ENCODE data around the gene USP53. TPM values are rescaled to one million over a fixed set of nuclear protein-coding genes. Genes with fewer than 3 reads are reported as not detected.
A peak's percentile ranks its signal among the peaks of the same experiment; 100 is the strongest.

USP53 gene
- total RNA-seq, 1 donor from 2014 or later, result 19.8 TPM

- no peak overlapping the region for H3K27ac Mint-ChIP-seq
- peak; percentile 68 for TF ChIP-seq CTCF (IDR thresholded peaks at IDR 0.05; ENCODE audit: unreplicated experiment)
- no peaks in the 10 kb centered on the region for H3K36me3 Mint-ChIP-seq (ENCODE audit: insufficient read depth)
- no peak for DNase-seq (ENCODE audit: low spot score, unreplicated experiment)
- H3K4me1 Mint-ChIP-seq (ENCODE audit: low read depth), result peaks cover 12% of the 10 kb centered on the region
- no peak overlapping the region for H3K4me3 Mint-ChIP-seq (ENCODE audit: low read depth)
- H3K9me3 Mint-ChIP-seq (ENCODE audit: low read depth), result no peaks in the 10 kb centered on the region
- H3K27me3 Mint-ChIP-seq, result no peaks in the 10 kb centered on the region
Observed at GRCh38 chr4:119286377-119287002, 74.0 kb downstream of the USP53 start.

- no peak for TF ChIP-seq CTCF (IDR thresholded peaks at IDR 0.05; ENCODE audit: unreplicated experiment)
- no peaks in the 10 kb centered on the region for H3K9me3 Mint-ChIP-seq (ENCODE audit: low read depth)
- DNase-seq (ENCODE audit: low spot score, unreplicated experiment), result no peak
- H3K36me3 Mint-ChIP-seq (ENCODE audit: insufficient read depth), result peaks cover 5% of the 10 kb centered on the region
- no peak overlapping the region for H3K27ac Mint-ChIP-seq
- H3K4me1 Mint-ChIP-seq (ENCODE audit: low read depth), result peaks cover 10% of the 10 kb centered on the region
- H3K4me3 Mint-ChIP-seq (ENCODE audit: low read depth), result no peak overlapping the region
- H3K27me3 Mint-ChIP-seq, result no peaks in the 10 kb centered on the region
Observed at GRCh38 chr4:119289313-119289712, 76.8 kb downstream of the USP53 start.

- Mint-ChIP-seq H3K27me3 (no peaks in the 10 kb centered on the region), H3K27ac (no peak overlapping the region)
Observed at GRCh38 chr4:119290598-119290997, 78.1 kb downstream of the USP53 start.

GRCh38 chr4:119296356-119296755 lies 83.8 kb downstream of the USP53 start:
- Mint-ChIP-seq H3K27ac (no peak overlapping the region), H3K4me3 (ENCODE audit: low read depth) (no peak overlapping the region), H3K9me3 (ENCODE audit: low read depth) (peaks cover 3% of the 10 kb centered on the region), H3K4me1 (ENCODE audit: low read depth) (peaks cover 17% of the 10 kb centered on the region), H3K27me3 (no peaks in the 10 kb centered on the region), H3K36me3 (ENCODE audit: insufficient read depth) (peaks cover 23% of the 10 kb centered on the region)
- no peak for TF ChIP-seq CTCF (IDR thresholded peaks at IDR 0.05; ENCODE audit: unreplicated experiment)
- DNase-seq (ENCODE audit: low spot score, unreplicated experiment), result no peak

More at GRCh38 chr4:119290598-119290997, 78.1 kb downstream of the USP53 start:
- DNase-seq (ENCODE audit: low spot score, unreplicated experiment), result no peak
- Mint-ChIP-seq H3K36me3 (ENCODE audit: insufficient read depth) (peaks cover 5% of the 10 kb centered on the region), H3K9me3 (ENCODE audit: low read depth) (no peaks in the 10 kb centered on the region), H3K4me3 (ENCODE audit: low read depth) (no peak overlapping the region), H3K4me1 (ENCODE audit: low read depth) (peaks cover 5% of the 10 kb centered on the region)
- TF ChIP-seq CTCF (IDR thresholded peaks at IDR 0.05; ENCODE audit: unreplicated experiment), result no peak

- Mint-ChIP-seq H3K4me3 (ENCODE audit: low read depth) (no peak overlapping the region), H3K36me3 (ENCODE audit: insufficient read depth) (peaks cover 19% of the 10 kb centered on the region), H3K9me3 (ENCODE audit: low read depth) (peaks cover 3% of the 10 kb centered on the region), H3K27ac (no peak overlapping the region), H3K4me1 (ENCODE audit: low read depth) (peaks cover 17% of the 10 kb centered on the region), H3K27me3 (no peaks in the 10 kb centered on the region)
- DNase-seq (ENCODE audit: low spot score, unreplicated experiment), result no peak
- no peak for TF ChIP-seq CTCF (IDR thresholded peaks at IDR 0.05; ENCODE audit: unreplicated experiment)
Observed at GRCh38 chr4:119297795-119298194, 85.3 kb downstream of the USP53 start.
